ENCODE measurements around the gene LINGO1.

LINGO1 gene

GRCh38 chr15:77579498-77580188 is 53.1 kb downstream of the LINGO1 start:
- TF ChIP-seq CTCF (IDR thresholded peaks at IDR 0.05; ENCODE audit: low read depth, low read length) = no peak
- DNase-seq = no peak
- peaks cover 18% of the 10 kb centered on the region for H3K4me1 ChIP-seq
- H3K36me3 ChIP-seq = no peaks in the 10 kb centered on the region
- no peaks in the 10 kb centered on the region for H3K27me3 ChIP-seq
- no peak overlapping the region for H3K4me3 ChIP-seq (ENCODE audit: low read depth, low read length)
- H3K9me3 ChIP-seq = peaks cover 2% of the 10 kb centered on the region; the same call in 1 of the 2 replicates

DNA sequence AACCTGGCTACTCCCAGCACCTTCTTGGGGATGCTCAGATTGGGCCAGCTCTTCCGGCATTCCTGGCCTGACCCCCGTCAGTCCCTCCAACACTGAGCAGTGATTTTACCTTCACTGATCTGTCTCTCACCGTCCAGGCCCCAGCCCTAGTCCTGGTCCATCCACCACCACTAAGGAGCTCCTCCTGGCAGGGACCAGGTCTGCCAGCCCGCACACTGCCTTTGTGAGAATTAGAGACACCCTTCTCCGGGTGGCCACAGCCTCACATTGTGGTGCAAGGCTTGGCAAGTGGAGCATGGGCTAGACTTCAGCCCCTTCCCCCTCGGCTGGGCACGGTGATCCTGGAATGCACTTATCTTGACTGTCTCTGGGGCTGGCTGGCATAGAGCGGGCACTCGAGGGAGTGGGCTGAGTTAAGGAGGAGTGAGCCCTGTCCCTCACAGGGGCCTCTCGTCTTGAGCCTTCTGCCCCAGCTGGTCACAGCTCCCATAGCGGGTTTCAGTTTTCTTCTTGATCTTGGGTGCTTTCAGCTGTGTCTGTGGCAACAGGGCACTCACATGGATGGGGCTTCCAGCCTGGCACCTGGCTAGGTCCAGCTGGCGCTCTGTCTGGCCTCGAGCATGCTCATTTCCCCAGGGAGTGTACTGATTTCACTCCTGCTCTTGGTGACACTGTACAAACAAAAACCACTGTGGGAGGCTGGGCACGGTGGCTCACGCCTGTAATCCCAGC is 53.9 kb downstream of the LINGO1 start:
- Histone ChIP-seq H3K36me3 (no peaks in the 10 kb centered on the region), H3K4me3 (ENCODE audit: low read depth, low read length) (no peak overlapping the region), H3K9me3 (peaks cover 2% of the 10 kb centered on the region; the same call in 1 of the 2 replicates), H3K4me1 (peaks cover 18% of the 10 kb centered on the region), H3K27me3 (no peaks in the 10 kb centered on the region)
- no peak for TF ChIP-seq CTCF (IDR thresholded peaks at IDR 0.05; ENCODE audit: low read depth, low read length)
- DNase-seq = peak; percentile 48

- TF ChIP-seq CTCF (IDR thresholded peaks at IDR 0.05; ENCODE audit: low read depth, low read length) = no peak
- DNase-seq = peak; percentile 46
- peaks cover 18% of the 10 kb centered on the region for H3K4me1 ChIP-seq
- no peak overlapping the region for H3K4me3 ChIP-seq (ENCODE audit: low read depth, low read length)
- H3K27me3 ChIP-seq = no peaks in the 10 kb centered on the region
- H3K9me3 ChIP-seq = no peaks in the 10 kb centered on the region
- H3K36me3 ChIP-seq = no peaks in the 10 kb centered on the region
Measured at GRCh38 chr15:77577366-77577950, 55.3 kb downstream of the LINGO1 start.

DNA sequence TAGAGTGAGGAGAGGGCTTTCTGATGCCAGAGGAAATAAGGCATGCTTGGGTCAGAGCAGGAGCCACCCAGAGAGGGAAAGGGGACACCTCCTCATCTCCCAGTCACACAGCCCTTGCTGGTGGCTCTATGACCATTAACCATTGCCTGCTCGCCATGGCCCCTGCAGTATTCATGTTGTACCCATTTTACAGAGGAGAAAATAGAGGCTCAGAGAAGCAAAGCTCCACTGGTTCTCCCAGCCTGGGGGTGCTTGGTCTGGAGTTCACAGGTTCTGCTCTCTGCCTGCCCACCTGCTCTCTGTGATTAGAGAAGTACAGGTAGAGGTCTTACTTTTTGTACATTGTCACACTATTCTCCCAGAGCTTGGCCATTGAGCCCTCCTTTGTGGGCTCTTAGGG is 56.2 kb downstream of the LINGO1 start:
- peaks cover 11% of the 10 kb centered on the region for H3K4me1 ChIP-seq
- TF ChIP-seq CTCF (IDR thresholded peaks at IDR 0.05; ENCODE audit: low read depth, low read length) = no peak

GRCh38 chr15:77575203-77575934 is 57.3 kb downstream of the LINGO1 start:
- no peaks in the 10 kb centered on the region for H3K9me3 ChIP-seq
- no peaks in the 10 kb centered on the region for H3K27me3 ChIP-seq
- no peak for TF ChIP-seq CTCF (IDR thresholded peaks at IDR 0.05; ENCODE audit: low read depth, low read length)
- no peak overlapping the region for H3K4me3 ChIP-seq (ENCODE audit: low read depth, low read length)
- no peaks in the 10 kb centered on the region for H3K36me3 ChIP-seq
- H3K4me1 ChIP-seq = peaks cover 7% of the 10 kb centered on the region; the same call in 1 of the 2 replicates
- no peak for DNase-seq

More for the DNA sequence above, 56.2 kb downstream of the LINGO1 start:
- Histone ChIP-seq H3K27me3 (no peaks in the 10 kb centered on the region), H3K9me3 (no peaks in the 10 kb centered on the region), H3K4me3 (ENCODE audit: low read depth, low read length) (no peak overlapping the region), H3K36me3 (no peaks in the 10 kb centered on the region)
- no peak for DNase-seq

Data from BE2C (cell line).